ENCODE results near the gene HYLS1. TPM values are rescaled to one million over a fixed set of nuclear protein-coding genes. Genes with fewer than 3 reads are reported as not detected.

Gene HYLS1
- total RNA-seq, 1 donor from 2014 or later: 7.9 TPM

GRCh38 chr11:125940145-125940544, 52.7 kb downstream of the HYLS1 start:
- no peak for TF ChIP-seq CTCF (IDR thresholded peaks at IDR 0.05; ENCODE audit: unreplicated experiment)
- Mint-ChIP-seq H3K9me3 (ENCODE audit: low read depth) (no peaks in the 10 kb centered on the region), H3K27me3 (peaks cover 14% of the 10 kb centered on the region), H3K36me3 (ENCODE audit: insufficient read depth) (no peaks in the 10 kb centered on the region), H3K4me1 (ENCODE audit: low read depth) (peaks cover 6% of the 10 kb centered on the region), H3K27ac (no peak overlapping the region), H3K4me3 (ENCODE audit: low read depth) (no peak overlapping the region)
- no peak for DNase-seq (ENCODE audit: low spot score, unreplicated experiment)

GRCh38 chr11:125941267-125941618, 53.8 kb downstream of the HYLS1 start:
- Mint-ChIP-seq H3K4me1 (ENCODE audit: low read depth) (peaks cover 7% of the 10 kb centered on the region), H3K4me3 (ENCODE audit: low read depth) (no peak overlapping the region), H3K27me3 (peaks cover 14% of the 10 kb centered on the region), H3K27ac (peak overlapping the region; percentile 72), H3K36me3 (ENCODE audit: insufficient read depth) (no peaks in the 10 kb centered on the region), H3K9me3 (ENCODE audit: low read depth) (no peaks in the 10 kb centered on the region)
- no peak for TF ChIP-seq CTCF (IDR thresholded peaks at IDR 0.05; ENCODE audit: unreplicated experiment)
- no peak for DNase-seq (ENCODE audit: low spot score, unreplicated experiment)

- peaks cover 14% of the 10 kb centered on the region for H3K27me3 Mint-ChIP-seq
- H3K9me3 Mint-ChIP-seq (ENCODE audit: low read depth): no peaks in the 10 kb centered on the region
- peaks cover 7% of the 10 kb centered on the region for H3K4me1 Mint-ChIP-seq (ENCODE audit: low read depth)
These were observed 54.4 kb downstream of the HYLS1 start for GRCh38 chr11:125941619-125942611.

GRCh38 chr11:125942771-125943428, 55.4 kb downstream of the HYLS1 start:
- no peak overlapping the region for H3K27ac Mint-ChIP-seq
- H3K27me3 Mint-ChIP-seq: peaks cover 14% of the 10 kb centered on the region
- no peak for DNase-seq (ENCODE audit: low spot score, unreplicated experiment)
- H3K4me1 Mint-ChIP-seq (ENCODE audit: low read depth): peaks cover 7% of the 10 kb centered on the region
- no peaks in the 10 kb centered on the region for H3K36me3 Mint-ChIP-seq (ENCODE audit: insufficient read depth)
- H3K9me3 Mint-ChIP-seq (ENCODE audit: low read depth): no peaks in the 10 kb centered on the region
- H3K4me3 Mint-ChIP-seq (ENCODE audit: low read depth): no peak overlapping the region
- TF ChIP-seq CTCF (IDR thresholded peaks at IDR 0.05; ENCODE audit: unreplicated experiment): no peak

More at GRCh38 chr11:125941619-125942611, 54.4 kb downstream of the HYLS1 start:
- Mint-ChIP-seq H3K4me3 (ENCODE audit: low read depth) (no peak overlapping the region), H3K27ac (peak overlapping the region; percentile 72), H3K36me3 (ENCODE audit: insufficient read depth) (no peaks in the 10 kb centered on the region)
- peak; percentile 51 for DNase-seq (ENCODE audit: low spot score, unreplicated experiment)
- peak; percentile 81 for TF ChIP-seq CTCF (IDR thresholded peaks at IDR 0.05; ENCODE audit: unreplicated experiment)

- Mint-ChIP-seq H3K36me3 (ENCODE audit: insufficient read depth) (no peaks in the 10 kb centered on the region), H3K4me1 (ENCODE audit: low read depth) (peaks cover 7% of the 10 kb centered on the region), H3K27ac (no peak overlapping the region), H3K27me3 (peaks cover 14% of the 10 kb centered on the region), H3K9me3 (ENCODE audit: low read depth) (no peaks in the 10 kb centered on the region), H3K4me3 (ENCODE audit: low read depth) (no peak overlapping the region)
- TF ChIP-seq CTCF (IDR thresholded peaks at IDR 0.05; ENCODE audit: unreplicated experiment): no peak
- no peak for DNase-seq (ENCODE audit: low spot score, unreplicated experiment)
These were observed 56.3 kb downstream of the HYLS1 start for GRCh38 chr11:125943661-125944349.
